Subcutaneous abdominal adipose tissue (tissue), 5 donors: ENCODE data around the gene MBD3L4.
"Not testable (repeated sequence)": the region's sequence is repeated elsewhere in the genome, so short reads cannot be mapped to it uniquely, and the experiment has no call there.

Source experiments
- H3K27ac ChIP-seq: one replicate; pipeline ENCODE4 v1.7.0; 2013; ENCODE audit warnings: low read depth, mild to moderate bottlenecking, inconsistent platforms, low read length, moderate library complexity
- H3K27me3 ChIP-seq, 5 donors: one replicate each; pipeline ENCODE4 v1.7.0; 2013; ENCODE audit warnings: low read length in 5 of 5, inconsistent platforms in 1 of 5; ENCODE audit not compliant: control insufficient read depth in 5 of 5, insufficient read depth in 4 of 5
- H3K36me3 ChIP-seq, 5 donors: one replicate each; pipeline ENCODE4 v1.7.0; 2013; ENCODE audit warnings: low read length in 5 of 5; ENCODE audit not compliant: control insufficient read depth in 5 of 5, insufficient read depth in 5 of 5
- H3K4me1 ChIP-seq, 5 donors: one replicate each; pipeline ENCODE4 v1.7.0; 2013; ENCODE audit warnings: low read length in 5 of 5, mild to moderate bottlenecking in 3 of 5, moderate library complexity in 1 of 5; ENCODE audit not compliant: control insufficient read depth in 5 of 5, insufficient read depth in 5 of 5
- H3K4me3 ChIP-seq, 5 donors: one replicate each; pipeline ENCODE4 v1.7.0; 2013; ENCODE audit warnings: low read length in 5 of 5, low read depth in 1 of 5
- H3K9ac ChIP-seq, 5 donors: one replicate each; pipeline ENCODE4 v1.7.0; 2013; ENCODE audit warnings: low read length in 5 of 5, mild to moderate bottlenecking in 4 of 5, moderate library complexity in 3 of 5
- H3K9me3 ChIP-seq, 5 donors: one replicate each; pipeline ENCODE4 v1.7.0; 2013; ENCODE audit warnings: low read length in 5 of 5; ENCODE audit not compliant: control insufficient read depth in 5 of 5
- donor health status: healthy.
- donor health status: healthy.
- donor health status: healthy.
- donor health status: healthy.
- donor health status: healthy.

Gene MBD3L4

DNA sequence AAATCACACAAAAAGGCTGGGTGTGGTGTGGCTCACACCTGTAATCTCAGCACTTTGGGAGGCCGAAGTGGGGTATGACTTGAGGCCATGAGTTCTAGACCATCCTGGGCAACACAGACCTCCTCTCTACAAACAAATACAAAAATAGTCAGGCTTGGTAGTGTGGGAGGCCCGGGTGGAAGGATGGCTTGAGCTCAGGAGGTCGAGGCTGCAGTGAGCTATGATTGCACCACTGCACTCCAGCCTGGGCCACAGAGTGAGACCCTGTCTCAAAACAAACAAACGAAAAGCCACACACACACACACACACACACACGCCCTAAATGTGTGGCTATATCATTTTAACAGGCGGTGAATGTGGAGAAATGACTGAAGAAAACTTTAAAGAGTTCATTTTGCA lies 28.6 kb upstream of the MBD3L4 start:
- Histone ChIP-seq H3K27ac (no peak overlapping the region), H3K4me3 (peak overlapping the region in 4 of 5 donors; percentile 34 to 93 (median 49)), H3K27me3 (no peaks in the 10 kb centered on the region), H3K9me3 (peaks cover 0 to 3% (median 0%) of the 10 kb centered on the region in 5 donors), H3K4me1 (peaks cover 0 to 17% (median 13%) of the 10 kb centered on the region in 5 donors), H3K36me3 (peaks cover 0 to 19% (median 17%) of the 10 kb centered on the region in 5 donors), H3K9ac (no peak overlapping the region)

DNA sequence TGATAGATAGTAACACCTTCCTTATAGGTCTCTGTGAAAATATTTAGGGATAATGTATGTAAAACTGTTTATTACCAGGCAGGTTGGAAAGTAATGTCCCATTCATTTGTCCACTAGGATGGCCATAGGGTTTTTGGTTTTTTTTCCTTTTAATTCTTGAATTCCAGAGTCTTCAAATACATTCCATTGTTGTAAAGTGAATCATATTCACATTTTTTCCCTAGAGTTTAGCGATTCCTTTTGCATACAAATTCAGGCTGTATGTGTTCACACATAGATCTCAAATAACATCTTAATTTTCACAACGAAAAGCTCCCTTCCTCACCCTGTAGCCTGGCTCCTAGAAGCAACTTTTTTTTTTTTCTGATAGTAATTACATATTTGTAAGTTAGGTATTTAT lies 27.7 kb upstream of the MBD3L4 start:
- Histone ChIP-seq H3K9me3 (peaks cover 0 to 3% (median 0%) of the 10 kb centered on the region in 5 donors), H3K27me3 (no peaks in the 10 kb centered on the region), H3K36me3 (peaks cover 0 to 12% (median 10%) of the 10 kb centered on the region in 5 donors), H3K9ac (no peak overlapping the region), H3K4me3 (no peak overlapping the region), H3K27ac (no peak overlapping the region), H3K4me1 (peaks cover 0 to 17% (median 13%) of the 10 kb centered on the region in 5 donors)

DNA sequence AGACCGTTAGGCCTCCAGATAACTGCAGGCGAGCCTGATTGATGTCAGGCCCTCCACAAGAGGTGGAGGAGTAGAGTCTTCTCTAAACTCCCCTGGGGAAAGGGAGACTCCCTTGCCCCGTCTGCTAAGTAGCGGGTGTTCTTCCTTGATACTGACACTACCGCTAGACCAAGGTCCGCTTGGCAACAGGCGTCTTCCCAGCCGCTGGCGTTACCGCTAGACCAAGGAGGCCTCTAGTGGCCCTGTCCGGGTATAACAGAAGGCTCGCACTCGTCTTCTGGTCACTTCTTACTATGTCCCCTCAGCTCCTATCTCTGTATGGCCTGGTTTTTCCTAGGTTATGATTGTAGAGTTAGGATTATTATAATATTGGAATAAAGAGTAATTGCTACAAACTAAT lies 27.1 kb upstream of the MBD3L4 start:
- H3K36me3 ChIP-seq, H3K27me3 ChIP-seq, H3K27ac ChIP-seq, H3K4me3 ChIP-seq, H3K9ac ChIP-seq, H3K9me3 ChIP-seq: not testable (repeated sequence)
- H3K4me1 ChIP-seq: peaks cover 0 to 17% (median 13%) of the 10 kb centered on the region in 5 donors

DNA sequence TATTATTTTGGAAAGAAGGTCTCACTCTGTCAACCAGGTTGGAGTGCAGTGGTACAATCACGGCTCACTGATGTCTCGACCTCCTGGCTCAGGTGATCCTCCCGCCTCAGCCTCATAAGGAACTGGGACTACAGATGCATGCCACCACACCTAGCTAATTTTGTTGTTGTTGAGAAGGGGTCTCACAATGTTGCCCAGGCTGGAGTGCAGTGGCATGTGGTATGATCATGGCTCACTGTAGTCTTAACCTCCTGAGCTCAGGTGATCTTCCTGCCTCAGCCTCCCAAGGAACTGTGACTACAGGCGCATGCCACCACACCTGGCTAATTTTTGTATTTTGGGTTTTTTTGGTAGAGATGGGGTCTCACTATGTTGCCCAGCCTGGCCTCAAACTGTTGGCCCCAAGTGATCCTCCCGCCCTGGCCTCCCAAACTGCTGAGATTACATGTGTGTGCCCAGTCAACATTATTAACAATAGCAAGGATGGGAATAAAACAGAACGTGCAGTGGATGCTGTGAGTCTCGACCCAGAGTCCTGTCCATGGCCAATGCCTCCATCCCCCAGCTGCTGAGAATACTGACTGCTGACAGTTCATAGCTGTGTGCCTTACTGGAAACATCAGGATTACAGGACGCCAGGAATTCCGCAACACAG lies 23.9 kb upstream of the MBD3L4 start:
- Histone ChIP-seq H3K4me3 (no peak overlapping the region), H3K9ac (no peak overlapping the region), H3K27ac (no peak overlapping the region), H3K27me3 (no peaks in the 10 kb centered on the region), H3K4me1 (peaks cover 0 to 4% (median 0%) of the 10 kb centered on the region in 5 donors), H3K36me3 (no peaks in the 10 kb centered on the region), H3K9me3 (peaks cover 0 to 3% (median 0%) of the 10 kb centered on the region in 5 donors)

DNA sequence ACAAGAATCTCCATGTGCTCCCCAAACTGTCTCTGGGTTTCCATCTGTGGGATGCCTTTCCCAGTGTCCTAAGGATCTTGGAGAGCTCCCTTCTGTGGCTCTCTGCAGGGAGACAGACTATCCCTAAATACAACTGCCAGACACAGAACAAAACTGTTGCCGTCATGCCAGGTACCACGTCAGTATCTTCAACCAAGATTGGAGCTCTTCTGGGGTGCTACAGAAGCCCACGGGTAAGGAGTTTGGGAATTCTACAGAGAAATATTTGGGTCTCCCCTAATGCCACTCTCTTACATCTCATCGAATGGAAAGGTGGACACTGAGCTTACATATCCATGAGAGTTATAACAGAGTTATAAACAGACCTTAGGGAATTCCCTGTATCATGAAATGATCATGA lies 23.4 kb upstream of the MBD3L4 start:
- Histone ChIP-seq H3K4me1 (no peaks in the 10 kb centered on the region), H3K36me3 (no peaks in the 10 kb centered on the region), H3K9me3 (peaks cover 0 to 3% (median 0%) of the 10 kb centered on the region in 5 donors), H3K4me3 (no peak overlapping the region), H3K9ac (no peak overlapping the region), H3K27ac (no peak overlapping the region), H3K27me3 (no peaks in the 10 kb centered on the region)

DNA sequence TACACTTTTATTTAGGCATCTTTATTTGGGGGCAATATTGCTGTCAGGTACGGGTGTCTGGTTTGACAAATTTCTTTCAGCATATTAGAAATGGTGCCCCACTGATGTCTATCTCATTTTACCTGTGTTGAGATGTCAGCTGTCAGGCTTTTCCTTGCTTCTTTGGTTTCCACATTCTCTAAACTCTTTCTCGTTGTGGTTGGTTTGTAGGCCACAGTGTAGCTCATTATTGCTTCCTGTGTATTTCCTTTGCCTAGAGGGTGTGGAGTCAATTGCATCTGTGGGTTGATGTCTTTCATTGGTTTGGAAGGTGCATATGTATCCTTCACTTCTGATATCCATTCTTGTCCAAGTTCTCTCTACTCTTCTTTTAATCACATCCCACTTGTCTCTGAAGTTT lies 20.0 kb upstream of the MBD3L4 start:
- not testable (repeated sequence) for H3K36me3 ChIP-seq, H3K9ac ChIP-seq, H3K4me3 ChIP-seq, H3K4me1 ChIP-seq, H3K27me3 ChIP-seq, H3K27ac ChIP-seq, H3K9me3 ChIP-seq

DNA sequence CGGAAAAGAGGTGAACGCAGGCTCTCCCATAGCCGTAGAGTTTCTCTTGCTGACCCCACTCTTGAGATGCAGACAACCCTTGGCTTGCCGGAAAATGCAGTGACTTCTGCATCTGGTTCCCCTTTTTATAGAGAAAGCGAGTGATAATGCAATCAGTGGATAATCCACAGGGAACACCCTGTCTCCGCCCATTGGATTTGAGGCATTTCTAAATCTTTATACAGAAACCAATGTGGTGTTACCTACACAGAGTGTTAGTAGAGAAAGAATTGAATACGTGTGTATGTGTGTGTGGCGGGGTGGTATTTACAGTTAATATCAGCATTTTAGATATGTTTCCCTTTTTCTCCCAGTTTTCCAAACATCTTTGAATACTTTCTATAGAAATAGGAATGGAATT lies 18.6 kb upstream of the MBD3L4 start, which contains the start of gene MBD3L3:
Gene MBD3L3, minus strand, starts transcription at position 101 of the 400 bp plus-strand sequence. Its CDS starts 71 bp downstream, at position 30.
- not testable (repeated sequence) for H3K4me1 ChIP-seq, H3K36me3 ChIP-seq, H3K27ac ChIP-seq, H3K9ac ChIP-seq, H3K4me3 ChIP-seq, H3K9me3 ChIP-seq, H3K27me3 ChIP-seq

DNA sequence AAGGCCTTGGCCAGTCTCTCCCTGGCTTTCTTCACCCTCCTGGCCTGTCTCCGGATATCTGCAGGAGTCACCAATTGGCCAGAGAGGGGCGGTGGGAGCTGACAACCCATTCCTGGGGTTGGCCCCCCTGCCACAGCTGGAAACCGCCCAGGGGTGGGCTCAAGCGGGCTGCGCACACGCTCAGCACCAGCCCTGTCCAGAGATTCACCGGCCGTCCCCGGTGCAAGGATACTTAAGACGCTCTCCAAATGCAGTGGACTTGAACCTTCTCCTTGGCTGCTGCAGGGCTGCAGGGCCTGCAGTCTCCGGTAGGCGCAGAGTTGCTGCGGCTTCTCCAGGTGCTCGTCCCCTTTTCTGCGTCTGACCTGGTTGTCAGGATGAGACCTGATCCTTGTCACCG lies 16.4 kb upstream of the MBD3L4 start:
- H3K9ac ChIP-seq, H3K36me3 ChIP-seq, H3K4me1 ChIP-seq, H3K4me3 ChIP-seq, H3K27me3 ChIP-seq, H3K9me3 ChIP-seq, H3K27ac ChIP-seq: not testable (repeated sequence)

DNA sequence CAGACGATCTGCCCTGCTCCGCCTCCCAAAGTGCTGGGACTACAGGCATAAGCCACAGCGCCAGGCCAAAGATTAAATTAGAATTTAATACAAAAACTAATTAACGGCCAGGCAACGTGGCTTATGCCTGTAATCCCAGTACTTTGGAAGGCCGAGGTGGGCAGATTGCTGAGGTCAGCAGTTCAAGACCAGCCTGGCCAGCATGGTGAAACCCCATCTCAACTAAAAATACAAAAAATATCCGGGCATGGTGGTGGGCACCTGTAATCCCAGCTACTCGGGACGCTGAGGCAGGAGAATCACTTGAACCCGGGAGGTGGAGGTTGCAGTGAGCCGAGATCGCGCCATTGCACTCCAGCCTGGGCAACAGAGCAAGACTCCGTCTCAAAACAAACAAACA lies 15.7 kb upstream of the MBD3L4 start:
- H3K4me3 ChIP-seq, H3K27ac ChIP-seq, H3K9ac ChIP-seq, H3K4me1 ChIP-seq, H3K36me3 ChIP-seq, H3K27me3 ChIP-seq, H3K9me3 ChIP-seq: not testable (repeated sequence)

DNA sequence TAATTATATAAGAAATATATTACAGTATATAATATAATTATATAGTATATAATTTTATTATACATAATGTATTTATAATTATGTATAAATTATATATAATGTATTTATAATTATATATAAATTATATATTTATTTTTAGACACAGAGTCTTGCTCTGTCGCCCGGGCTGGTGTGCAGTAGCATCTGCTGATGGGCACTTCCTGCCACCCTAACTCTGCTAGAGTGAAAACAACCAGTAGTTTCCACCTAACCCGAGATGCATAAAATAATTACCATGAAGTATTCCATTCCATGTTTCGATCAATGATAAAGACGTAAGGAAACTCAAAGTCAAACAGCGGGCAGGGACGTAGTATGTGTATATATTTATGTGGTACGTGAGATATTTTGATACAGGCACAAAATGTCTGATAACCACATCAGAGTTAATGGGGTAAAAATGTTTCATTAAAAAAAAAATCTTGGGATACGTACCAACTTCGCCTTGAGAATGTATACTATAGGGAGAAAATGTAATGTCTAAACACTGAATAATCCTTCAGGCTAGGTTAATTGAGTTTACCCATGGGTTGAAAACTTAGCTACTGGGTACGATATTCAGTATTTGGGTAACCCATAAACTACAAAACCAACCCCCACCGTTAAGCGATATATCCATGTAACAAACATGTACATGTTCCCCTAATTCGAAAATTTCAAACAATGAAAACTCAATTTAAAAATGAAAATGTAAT lies 14.8 kb upstream of the MBD3L4 start:
- not testable (repeated sequence) for H3K4me3 ChIP-seq, H3K9ac ChIP-seq, H3K27me3 ChIP-seq, H3K27ac ChIP-seq, H3K9me3 ChIP-seq, H3K36me3 ChIP-seq, H3K4me1 ChIP-seq
